PC-3 (cell line): ENCODE results near the gene MYL2.

Source experiments
- EZH2 ChIP-seq: fragments of 300-600 bp; sonication (generic); IDR thresholded peaks from one replicate; pipeline ENCODE4 v1.6.1; 2017; ENCODE audit warnings: antibody characterized with exemption, mild to moderate bottlenecking, low read length; ENCODE audit not compliant: unreplicated experiment
- EZH2phosphoT487 ChIP-seq: fragments of 300-600 bp; sonication (generic); IDR thresholded peaks from 2 replicates; pipeline ENCODE4 v1.6.1; 2018; ENCODE audit warnings: mild to moderate bottlenecking, antibody characterized with exemption, low read length, borderline replicate concordance
- TF ChIP-seq, protein P1 (sequence below): fragments of 300-600 bp; sonication (generic); conservative IDR thresholded peaks from 2 replicates; pipeline ENCODE4 v1.5.1; 2017; ENCODE audit warnings: antibody characterized with exemption, low read depth, mild to moderate bottlenecking, low read length

DNA sequence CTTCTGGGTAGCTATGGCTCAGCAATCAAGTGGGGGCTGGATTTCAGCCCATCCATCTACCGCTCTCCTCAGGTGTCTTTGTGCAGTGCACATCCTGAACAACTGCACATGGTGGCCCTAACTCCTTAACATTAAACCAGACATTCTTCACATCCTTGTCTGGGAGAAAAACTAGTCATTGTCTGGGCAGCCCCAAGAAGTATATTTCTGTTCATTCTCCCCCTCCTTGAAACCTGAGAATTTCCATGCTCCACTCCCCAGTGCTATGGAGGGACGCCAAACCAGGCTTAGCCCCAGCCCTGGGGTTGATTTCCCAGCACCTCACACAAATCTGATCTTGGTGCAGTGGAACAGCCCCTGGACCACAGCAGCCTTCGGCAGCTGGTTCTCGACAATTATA lies 13.4 kb downstream of the MYL2 start:
- TF ChIP-seq, protein P1, sequence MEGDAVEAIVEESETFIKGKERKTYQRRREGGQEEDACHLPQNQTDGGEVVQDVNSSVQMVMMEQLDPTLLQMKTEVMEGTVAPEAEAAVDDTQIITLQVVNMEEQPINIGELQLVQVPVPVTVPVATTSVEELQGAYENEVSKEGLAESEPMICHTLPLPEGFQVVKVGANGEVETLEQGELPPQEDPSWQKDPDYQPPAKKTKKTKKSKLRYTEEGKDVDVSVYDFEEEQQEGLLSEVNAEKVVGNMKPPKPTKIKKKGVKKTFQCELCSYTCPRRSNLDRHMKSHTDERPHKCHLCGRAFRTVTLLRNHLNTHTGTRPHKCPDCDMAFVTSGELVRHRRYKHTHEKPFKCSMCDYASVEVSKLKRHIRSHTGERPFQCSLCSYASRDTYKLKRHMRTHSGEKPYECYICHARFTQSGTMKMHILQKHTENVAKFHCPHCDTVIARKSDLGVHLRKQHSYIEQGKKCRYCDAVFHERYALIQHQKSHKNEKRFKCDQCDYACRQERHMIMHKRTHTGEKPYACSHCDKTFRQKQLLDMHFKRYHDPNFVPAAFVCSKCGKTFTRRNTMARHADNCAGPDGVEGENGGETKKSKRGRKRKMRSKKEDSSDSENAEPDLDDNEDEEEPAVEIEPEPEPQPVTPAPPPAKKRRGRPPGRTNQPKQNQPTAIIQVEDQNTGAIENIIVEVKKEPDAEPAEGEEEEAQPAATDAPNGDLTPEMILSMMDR = no peak
- TF ChIP-seq EZH2phosphoT487 (no peak), EZH2 (no peak)
